Measurements from ENCODE around the gene RTF1. TPM values are rescaled to one million over a fixed set of nuclear protein-coding genes. Genes with fewer than 3 reads are reported as not detected.

RTF1 gene
- total and polyA plus RNA-seq, 2 donors (not counting 1 experiment from before 2014, with no cell fraction given) = 11.9 to 39.4 TPM

GRCh38 chr15:41493205-41493901 is 76.5 kb downstream of the RTF1 start, which contains the start of gene ITPKA:
Gene ITPKA (plus strand): TSS chr15:41493874. CDS start chr15:41493928, 54 bp downstream.
- Histone ChIP-seq H3K9me3 (ENCODE audit: control extremely low read depth in 1 of 3, control insufficient read depth in 2 of 3, insufficient read depth in 1 of 3, low read length in 2 of 3) (peaks cover 0 to 22% (median 0%) of the 10 kb centered on the region in 3 donors), H3K4me1 (ENCODE audit: control insufficient read depth in 2 of 2, insufficient read depth in 2 of 2, low read length in 2 of 2) (peaks cover 30 to 32% of the 10 kb centered on the region in 2 donors), H3K4me3 (ENCODE audit: control extremely low read depth in 1 of 5, extremely low read depth in 1 of 5, insufficient read depth in 1 of 5, low read depth in 2 of 5, low read length in 4 of 5) (peak within 1 kb of the TSS; percentile 5 to 81 (median 67)), H4K20me1 (ENCODE audit: control insufficient read depth, insufficient read depth, low read length, poor library complexity, severe bottlenecking) (peaks cover 15% of the 10 kb centered on the region), H3K27ac (ENCODE audit: low read length in 2 of 2) (no peak within 1 kb of the TSS), H3K36me3 (replicated peaks in 1 of 2; ENCODE audit: control extremely low read depth in 1 of 2, control insufficient read depth in 1 of 2, extremely low read depth in 1 of 2, insufficient read depth in 2 of 2, low read length in 1 of 2) (no peaks in the 10 kb centered on the region), H3K27me3 (replicated peaks in 1 of 4; ENCODE audit: control extremely low read depth in 1 of 4, control insufficient read depth in 3 of 4, insufficient read depth in 4 of 4, low read length in 3 of 4) (peaks cover 0 to 82% (median 30%) of the 10 kb centered on the region in 4 experiments), H3K4me2 (replicated peaks; ENCODE audit: low read depth, low read length, poor library complexity, severe bottlenecking) (peak within 1 kb of the TSS; percentile 100), H2AFZ (ENCODE audit: insufficient read depth, low read depth, low read length, poor library complexity, severe bottlenecking) (peak within 1 kb of the TSS; percentile 93), H3K9ac (ENCODE audit: low read length) (peak within 1 kb of the TSS; percentile 83), H3K79me2 (ENCODE audit: control insufficient read depth, insufficient read depth, low read length) (no peaks in the 10 kb centered on the region)
- peak; percentile 87 for DNase-seq
- ChIA-PET POLR2A (interaction anchor here (1.2 kb wide), 1 partner anchor 51 kb away, joined by 3 read pairs; the partner anchor contains the start of gene RPAP1), CTCF (interaction anchor here (0.5 to 1.4 kb wide), 5 partner anchors 8 to 213 kb away, joined by 3 to 5 read pairs (median 3); no protein-coding TSS in a partner anchor)
- 0% methylated on average over 52 of the region's 60 CpGs for WGBS (ENCODE audit: insufficient coverage)
- intact Hi-C loops (cut with micrococcal nuclease) = loop anchor here (1.0 to 2.0 kb wide), 4 partner anchors 10 to 167 kb away; partner anchors contain the start of genes LTK, MGA and RPAP1
- H3K27me3 Mint-ChIP-seq = peaks cover 40% of the 10 kb centered on the region
- H3K9me3 Mint-ChIP-seq (ENCODE audit: insufficient read depth) = no peaks in the 10 kb centered on the region
- peak within 1 kb of the TSS; percentile 50 for H3K27ac Mint-ChIP-seq
- peaks cover 11% of the 10 kb centered on the region for H3K4me1 Mint-ChIP-seq
- no peak for TF ChIP-seq CTCF (IDR thresholded peaks at IDR 0.05)
- TF ChIP-seq EZH2 (IDR thresholded peaks at IDR 0.05; ENCODE audit: borderline replicate concordance, insufficient read depth, low read depth, low read length, poor library complexity, severe bottlenecking) = no peak
- ATAC-seq (ENCODE audit: low read depth) = peak; percentile 88
- peak within 1 kb of the TSS; percentile 81 for H3K4me3 Mint-ChIP-seq

- peaks cover 14% of the 10 kb centered on the region for H3K4me1 Mint-ChIP-seq
- ChIA-PET POLR2A (no interaction called here), CTCF (interaction anchor here (0.8 to 1.4 kb wide), 4 partner anchors 10 to 93 kb away, joined by 3 read pairs; no protein-coding TSS in a partner anchor)
- Histone ChIP-seq H3K4me3 (ENCODE audit: control extremely low read depth in 1 of 5, extremely low read depth in 1 of 5, insufficient read depth in 1 of 5, low read depth in 2 of 5, low read length in 4 of 5) (peak overlapping the region; percentile 5 to 81 (median 55)), H3K9me3 (ENCODE audit: control extremely low read depth in 1 of 3, control insufficient read depth in 2 of 3, insufficient read depth in 1 of 3, low read length in 2 of 3) (peaks cover 0 to 22% (median 0%) of the 10 kb centered on the region in 3 donors), H2AFZ (ENCODE audit: insufficient read depth, low read depth, low read length, poor library complexity, severe bottlenecking) (peak overlapping the region; percentile 93), H3K27me3 (replicated peaks in 1 of 4; ENCODE audit: control extremely low read depth in 1 of 4, control insufficient read depth in 3 of 4, insufficient read depth in 4 of 4, low read length in 3 of 4) (peaks cover 0 to 85% (median 35%) of the 10 kb centered on the region in 4 experiments), H3K36me3 (replicated peaks in 1 of 2; ENCODE audit: control extremely low read depth in 1 of 2, control insufficient read depth in 1 of 2, extremely low read depth in 1 of 2, insufficient read depth in 2 of 2, low read length in 1 of 2) (no peaks in the 10 kb centered on the region), H3K4me1 (ENCODE audit: control insufficient read depth in 2 of 2, insufficient read depth in 2 of 2, low read length in 2 of 2) (peaks cover 33 to 35% of the 10 kb centered on the region in 2 donors), H3K27ac (ENCODE audit: low read length in 2 of 2) (no peak overlapping the region), H3K9ac (ENCODE audit: low read length) (peak overlapping the region; percentile 64), H3K79me2 (ENCODE audit: control insufficient read depth, insufficient read depth, low read length) (no peaks in the 10 kb centered on the region), H3K4me2 (replicated peaks; ENCODE audit: low read depth, low read length, poor library complexity, severe bottlenecking) (peak overlapping the region; percentile 100), H4K20me1 (ENCODE audit: control insufficient read depth, insufficient read depth, low read length, poor library complexity, severe bottlenecking) (peaks cover 15% of the 10 kb centered on the region)
- peak overlapping the region; percentile 80 for H3K4me3 Mint-ChIP-seq
- WGBS (ENCODE audit: insufficient coverage) = under 1% methylated on average over 41 of the region's 41 CpGs
- TF ChIP-seq EZH2 (IDR thresholded peaks at IDR 0.05; ENCODE audit: borderline replicate concordance, insufficient read depth, low read depth, low read length, poor library complexity, severe bottlenecking) (no peak), CTCF (IDR thresholded peaks at IDR 0.05) (no peak)
- ATAC-seq (ENCODE audit: low read depth) = no peak
- H3K27ac Mint-ChIP-seq = no peak overlapping the region
- H3K9me3 Mint-ChIP-seq (ENCODE audit: insufficient read depth) = no peaks in the 10 kb centered on the region
- peaks cover 45% of the 10 kb centered on the region for H3K27me3 Mint-ChIP-seq
- intact Hi-C loops (cut with micrococcal nuclease) = loop anchor here (1.0 to 2.0 kb wide), 4 partner anchors 11 to 167 kb away; partner anchors contain the start of genes LTK, MGA and RPAP1
- DNase-seq = no peak
Observed at GRCh38 chr15:41493902-41494189, 77.0 kb downstream of the RTF1 start.
